Raji (cell line): ENCODE measurements around the gene FBXL14.

ENCODE experiments used
- POLR2A ChIP-seq: IDR thresholded peaks from 2 replicates; pipeline ENCODE4 v1.6.1; 2011; ENCODE audit warnings: low read depth, low read length, control low read depth; ENCODE audit not compliant: insufficient read depth

Gene FBXL14

DNA sequence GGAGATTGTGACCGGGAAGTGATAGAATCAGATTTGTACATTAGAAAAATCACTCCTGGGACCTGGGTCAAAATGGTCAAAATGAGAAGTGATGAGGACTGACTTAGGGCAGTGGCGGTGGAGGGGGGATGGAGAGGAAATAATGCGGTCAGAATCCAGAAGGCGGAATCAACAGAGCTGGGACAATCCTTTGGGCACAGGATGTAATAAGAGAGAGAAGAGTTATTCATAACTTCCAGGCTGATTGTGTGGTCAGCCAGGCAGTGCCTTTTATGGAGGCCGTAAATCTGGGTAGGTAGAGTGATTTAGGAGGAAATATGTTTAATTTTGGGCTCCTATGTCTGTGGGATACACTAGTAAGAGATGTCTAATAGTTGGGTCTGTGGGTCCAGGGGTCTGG is 21.6 kb downstream of the FBXL14 start:
- TF ChIP-seq POLR2A, result no peak

- no peak for TF ChIP-seq POLR2A
Measured at GRCh38 chr12:1567852-1568251, 26.5 kb downstream of the FBXL14 start.

GRCh38 chr12:1566449-1567135 is 27.8 kb downstream of the FBXL14 start:
- no peak for TF ChIP-seq POLR2A

GRCh38 chr12:1565172-1565571 is 29.2 kb downstream of the FBXL14 start:
- TF ChIP-seq POLR2A, result no peak

- no peak for TF ChIP-seq POLR2A
Measured at GRCh38 chr12:1564067-1564466, 30.3 kb downstream of the FBXL14 start.

DNA sequence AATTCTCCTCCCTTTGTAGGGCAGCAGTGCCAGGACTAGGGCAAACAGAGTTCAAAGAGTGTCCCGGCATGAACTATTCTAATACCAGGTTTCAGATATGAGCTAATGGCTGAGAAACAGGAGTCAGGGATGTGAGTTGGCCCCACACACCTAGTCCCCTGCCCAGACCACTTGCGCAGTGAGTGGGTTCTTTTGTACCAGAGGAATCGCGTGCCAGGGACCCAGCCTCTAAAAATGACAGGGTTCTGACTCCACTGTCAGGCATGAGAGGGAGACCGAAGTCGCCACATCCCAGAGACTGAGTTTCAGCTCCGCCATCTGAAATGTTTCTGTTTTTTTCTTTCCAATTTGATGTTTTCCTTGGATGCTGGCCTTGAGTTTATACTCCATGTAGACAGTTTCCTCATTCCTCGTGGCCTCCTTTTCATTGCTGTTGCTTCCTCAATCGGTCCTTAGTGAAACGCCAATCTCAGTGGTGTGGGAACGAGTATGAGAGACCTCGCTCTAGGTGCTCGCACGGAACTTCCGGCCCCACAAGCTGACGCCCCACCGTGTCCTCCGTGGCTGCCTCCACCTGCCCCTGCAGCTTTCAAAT is 31.5 kb downstream of the FBXL14 start:
- TF ChIP-seq POLR2A, result no peak

DNA sequence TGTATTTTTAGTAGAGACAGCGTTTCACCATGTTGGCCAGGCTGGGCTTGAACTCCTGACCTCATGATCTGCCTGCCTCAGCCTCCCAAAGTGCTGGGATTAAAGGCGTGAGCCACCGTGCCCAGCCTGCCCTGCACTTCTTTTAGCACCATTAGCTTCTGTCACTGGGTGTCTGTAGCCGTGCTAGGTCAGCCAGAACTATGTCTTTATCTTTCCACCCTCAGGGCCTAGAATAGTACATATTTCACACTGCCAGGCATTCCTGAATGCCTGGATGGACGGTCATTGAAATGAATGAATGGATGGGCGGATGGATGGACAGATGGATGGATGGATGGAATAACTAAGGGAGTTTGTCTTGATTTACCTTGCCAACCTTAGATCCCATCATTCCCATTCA is 33.7 kb downstream of the FBXL14 start:
- no peak for TF ChIP-seq POLR2A

GRCh38 chr12:1559676-1560091 is 34.7 kb downstream of the FBXL14 start:
- TF ChIP-seq POLR2A, result no peak

GRCh38 chr12:1553987-1554982 is 40.1 kb downstream of the FBXL14 start:
- TF ChIP-seq POLR2A, result peak; percentile 55

GRCh38 chr12:1553536-1553935 is 40.8 kb downstream of the FBXL14 start:
- no peak for TF ChIP-seq POLR2A

- no peak for TF ChIP-seq POLR2A
Measured at GRCh38 chr12:1552911-1553491, 41.4 kb downstream of the FBXL14 start.

DNA sequence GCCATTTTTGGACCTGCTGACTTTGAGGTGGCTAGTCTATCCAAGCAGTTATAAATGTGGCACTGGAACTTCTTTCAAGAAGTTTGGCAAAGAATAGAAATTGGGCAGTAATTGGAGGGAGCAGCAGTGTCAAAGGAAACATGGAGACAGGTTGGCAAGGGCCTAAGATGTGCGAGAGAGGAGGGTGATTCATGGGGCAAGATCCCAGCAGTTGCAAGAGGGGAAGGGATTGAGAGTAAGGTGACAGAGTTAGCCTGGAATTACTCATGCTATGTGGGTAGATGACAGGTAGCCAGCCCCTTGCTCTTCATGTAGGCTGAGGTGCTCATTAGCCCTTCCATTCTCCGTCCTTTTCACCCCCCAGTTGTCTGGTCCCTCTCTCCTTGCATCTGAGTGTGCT is 42.2 kb downstream of the FBXL14 start:
- no peak for TF ChIP-seq POLR2A

GRCh38 chr12:1551496-1551895 is 42.9 kb downstream of the FBXL14 start:
- no peak for TF ChIP-seq POLR2A

GRCh38 chr12:1546931-1547640 is 47.3 kb downstream of the FBXL14 start:
- TF ChIP-seq POLR2A, result no peak
